GM19239 (cell line): ENCODE data around the gene NAV1.
"Not testable (repeated sequence)": the region's sequence is repeated elsewhere in the genome, so short reads cannot be mapped to it uniquely, and the experiment has no call there.

Source experiments
- DNase-seq: peaks from one replicate; pipeline ENCODE4 v3.0.0; 2011; ENCODE audit warnings: low spot score; ENCODE audit not compliant: insufficient read length
- FAIRE-seq: peaks from 2 replicates; lab custom pipeline; 2011; peaks lifted over from hg19 to GRCh38; lab: Jason Lieb, UNC

NAV1 gene

GRCh38 chr1:201581371-201581770 is 42.4 kb downstream of the NAV1 start:
- FAIRE-seq, DNase-seq: not testable (repeated sequence)

- FAIRE-seq (no peak), DNase-seq (no peak)
Observed at GRCh38 chr1:201582705-201583442, 43.9 kb downstream of the NAV1 start.

- FAIRE-seq, result no peak
- no peak for DNase-seq
Observed at GRCh38 chr1:201583663-201584062, 44.7 kb downstream of the NAV1 start.

- FAIRE-seq (no peak), DNase-seq (no peak)
Observed at GRCh38 chr1:201584471-201585092, 45.7 kb downstream of the NAV1 start.

GRCh38 chr1:201585093-201585483 is 46.2 kb downstream of the NAV1 start:
- no peak for FAIRE-seq
- DNase-seq, result no peak

GRCh38 chr1:201585901-201586300 is 47.0 kb downstream of the NAV1 start:
- DNase-seq (no peak), FAIRE-seq (no peak)

- FAIRE-seq, result no peak
- DNase-seq, result no peak
Observed at GRCh38 chr1:201586806-201587205, 47.9 kb downstream of the NAV1 start.

GRCh38 chr1:201587729-201588128 is 48.8 kb downstream of the NAV1 start:
- FAIRE-seq, result no peak
- no peak for DNase-seq
